Measurements from ENCODE around the gene TLK2. TPM values are rescaled to one million over a fixed set of nuclear protein-coding genes. Genes with fewer than 3 reads are reported as not detected.

Gene TLK2
- polyA plus RNA-seq, 1 donor from 2014 or later = 63.9 TPM

DNA sequence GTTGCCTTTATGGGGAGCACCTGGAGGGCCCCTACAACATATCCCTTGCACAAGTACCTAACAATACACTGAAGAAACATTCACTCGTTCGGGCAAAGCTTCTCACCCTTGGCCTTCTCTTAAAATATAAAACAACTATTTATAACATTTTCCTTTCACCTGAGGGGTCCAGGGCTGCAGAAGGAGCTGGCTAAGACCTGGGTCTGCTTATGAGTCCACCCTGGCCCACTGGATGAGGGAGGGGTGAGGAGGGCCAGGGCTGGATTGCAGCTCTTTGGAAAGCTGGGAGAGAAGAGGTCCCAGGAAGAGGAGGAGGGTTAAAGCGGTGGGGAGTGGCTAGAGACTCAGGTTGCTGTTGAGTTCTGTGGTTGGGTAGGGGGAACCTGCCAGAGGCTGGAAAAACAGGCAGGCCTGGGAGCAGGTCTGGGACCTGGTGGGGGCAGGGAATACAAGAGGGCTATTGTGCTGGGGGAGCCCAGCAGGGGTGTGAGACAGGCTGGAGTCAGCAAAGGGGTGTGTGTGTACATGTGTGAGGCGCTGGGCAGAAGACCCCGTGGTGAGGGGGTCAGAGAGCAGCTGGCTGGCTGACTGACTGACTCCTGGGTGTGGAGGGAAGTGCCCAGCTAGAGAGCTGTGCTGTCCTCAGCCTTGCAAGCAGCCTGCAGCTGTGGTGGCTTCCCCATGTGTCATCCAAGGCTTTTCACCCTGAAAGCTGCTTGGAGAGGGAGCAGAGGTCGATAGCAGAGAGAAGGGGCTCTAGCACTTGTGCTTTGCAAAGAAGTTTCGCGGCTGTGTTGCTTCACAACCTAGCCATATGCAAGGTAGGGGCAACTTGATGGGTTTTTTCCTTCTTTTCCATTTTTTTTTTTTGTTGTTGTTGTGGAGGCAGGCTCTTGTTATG, 138.6 kb downstream of the TLK2 start:
- Histone ChIP-seq H3K9me3 (ENCODE audit: low read length) (no peaks in the 10 kb centered on the region), H3F3A (ENCODE audit: insufficient read depth, low read length, poor library complexity, severe bottlenecking) (no peaks in the 10 kb centered on the region), H3K36me3 (ENCODE audit: insufficient read depth, low read length) (no peaks in the 10 kb centered on the region), H3K9ac (ENCODE audit: low read length) (no peak overlapping the region), H3K27me3 (ENCODE audit: insufficient read depth, low read depth, low read length) (no peaks in the 10 kb centered on the region), H3K27ac (ENCODE audit: low read length) (no peak overlapping the region), H2AFZ (ENCODE audit: low read depth, low read length) (no peak overlapping the region), H3K79me2 (replicated peaks; ENCODE audit: insufficient read depth, low read length) (no peaks in the 10 kb centered on the region), H4K20me1 (ENCODE audit: insufficient read depth) (no peaks in the 10 kb centered on the region), H3K9me2 (ENCODE audit: insufficient read depth, low read length) (no peaks in the 10 kb centered on the region), H3K4me2 (ENCODE audit: low read length) (no peak overlapping the region), H3K4me3 (ENCODE audit: low read length) (no peak overlapping the region)
- TF ChIP-seq, protein P1, sequence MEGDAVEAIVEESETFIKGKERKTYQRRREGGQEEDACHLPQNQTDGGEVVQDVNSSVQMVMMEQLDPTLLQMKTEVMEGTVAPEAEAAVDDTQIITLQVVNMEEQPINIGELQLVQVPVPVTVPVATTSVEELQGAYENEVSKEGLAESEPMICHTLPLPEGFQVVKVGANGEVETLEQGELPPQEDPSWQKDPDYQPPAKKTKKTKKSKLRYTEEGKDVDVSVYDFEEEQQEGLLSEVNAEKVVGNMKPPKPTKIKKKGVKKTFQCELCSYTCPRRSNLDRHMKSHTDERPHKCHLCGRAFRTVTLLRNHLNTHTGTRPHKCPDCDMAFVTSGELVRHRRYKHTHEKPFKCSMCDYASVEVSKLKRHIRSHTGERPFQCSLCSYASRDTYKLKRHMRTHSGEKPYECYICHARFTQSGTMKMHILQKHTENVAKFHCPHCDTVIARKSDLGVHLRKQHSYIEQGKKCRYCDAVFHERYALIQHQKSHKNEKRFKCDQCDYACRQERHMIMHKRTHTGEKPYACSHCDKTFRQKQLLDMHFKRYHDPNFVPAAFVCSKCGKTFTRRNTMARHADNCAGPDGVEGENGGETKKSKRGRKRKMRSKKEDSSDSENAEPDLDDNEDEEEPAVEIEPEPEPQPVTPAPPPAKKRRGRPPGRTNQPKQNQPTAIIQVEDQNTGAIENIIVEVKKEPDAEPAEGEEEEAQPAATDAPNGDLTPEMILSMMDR (IDR thresholded peaks at IDR 0.05; ENCODE audit: poor library complexity, severe bottlenecking) = no peak
- TF ChIP-seq EZH2 (IDR thresholded peaks at IDR 0.05; ENCODE audit: borderline replicate concordance, insufficient read depth, low read length, poor library complexity, severe bottlenecking) (no peak), EP300 (conservative IDR thresholded peaks at IDR 0.05; ENCODE audit: poor library complexity, severe bottlenecking) (no peak), TAF1 (IDR thresholded peaks at IDR 0.05; ENCODE audit: low read depth) (no peak), RAD21 (conservative IDR thresholded peaks at IDR 0.05) (no peak), MXI1 (conservative IDR thresholded peaks at IDR 0.05; ENCODE audit: poor library complexity, severe bottlenecking) (no peak), POLR2AphosphoS5 (IDR thresholded peaks at IDR 0.05) (no peak), SMC3 (conservative IDR thresholded peaks at IDR 0.05; ENCODE audit: poor library complexity) (no peak)
- TF ChIP-seq, protein P2, sequence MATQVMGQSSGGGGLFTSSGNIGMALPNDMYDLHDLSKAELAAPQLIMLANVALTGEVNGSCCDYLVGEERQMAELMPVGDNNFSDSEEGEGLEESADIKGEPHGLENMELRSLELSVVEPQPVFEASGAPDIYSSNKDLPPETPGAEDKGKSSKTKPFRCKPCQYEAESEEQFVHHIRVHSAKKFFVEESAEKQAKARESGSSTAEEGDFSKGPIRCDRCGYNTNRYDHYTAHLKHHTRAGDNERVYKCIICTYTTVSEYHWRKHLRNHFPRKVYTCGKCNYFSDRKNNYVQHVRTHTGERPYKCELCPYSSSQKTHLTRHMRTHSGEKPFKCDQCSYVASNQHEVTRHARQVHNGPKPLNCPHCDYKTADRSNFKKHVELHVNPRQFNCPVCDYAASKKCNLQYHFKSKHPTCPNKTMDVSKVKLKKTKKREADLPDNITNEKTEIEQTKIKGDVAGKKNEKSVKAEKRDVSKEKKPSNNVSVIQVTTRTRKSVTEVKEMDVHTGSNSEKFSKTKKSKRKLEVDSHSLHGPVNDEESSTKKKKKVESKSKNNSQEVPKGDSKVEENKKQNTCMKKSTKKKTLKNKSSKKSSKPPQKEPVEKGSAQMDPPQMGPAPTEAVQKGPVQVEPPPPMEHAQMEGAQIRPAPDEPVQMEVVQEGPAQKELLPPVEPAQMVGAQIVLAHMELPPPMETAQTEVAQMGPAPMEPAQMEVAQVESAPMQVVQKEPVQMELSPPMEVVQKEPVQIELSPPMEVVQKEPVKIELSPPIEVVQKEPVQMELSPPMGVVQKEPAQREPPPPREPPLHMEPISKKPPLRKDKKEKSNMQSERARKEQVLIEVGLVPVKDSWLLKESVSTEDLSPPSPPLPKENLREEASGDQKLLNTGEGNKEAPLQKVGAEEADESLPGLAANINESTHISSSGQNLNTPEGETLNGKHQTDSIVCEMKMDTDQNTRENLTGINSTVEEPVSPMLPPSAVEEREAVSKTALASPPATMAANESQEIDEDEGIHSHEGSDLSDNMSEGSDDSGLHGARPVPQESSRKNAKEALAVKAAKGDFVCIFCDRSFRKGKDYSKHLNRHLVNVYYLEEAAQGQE (IDR thresholded peaks at IDR 0.05; ENCODE audit: borderline replicate concordance) = no peak

DNA sequence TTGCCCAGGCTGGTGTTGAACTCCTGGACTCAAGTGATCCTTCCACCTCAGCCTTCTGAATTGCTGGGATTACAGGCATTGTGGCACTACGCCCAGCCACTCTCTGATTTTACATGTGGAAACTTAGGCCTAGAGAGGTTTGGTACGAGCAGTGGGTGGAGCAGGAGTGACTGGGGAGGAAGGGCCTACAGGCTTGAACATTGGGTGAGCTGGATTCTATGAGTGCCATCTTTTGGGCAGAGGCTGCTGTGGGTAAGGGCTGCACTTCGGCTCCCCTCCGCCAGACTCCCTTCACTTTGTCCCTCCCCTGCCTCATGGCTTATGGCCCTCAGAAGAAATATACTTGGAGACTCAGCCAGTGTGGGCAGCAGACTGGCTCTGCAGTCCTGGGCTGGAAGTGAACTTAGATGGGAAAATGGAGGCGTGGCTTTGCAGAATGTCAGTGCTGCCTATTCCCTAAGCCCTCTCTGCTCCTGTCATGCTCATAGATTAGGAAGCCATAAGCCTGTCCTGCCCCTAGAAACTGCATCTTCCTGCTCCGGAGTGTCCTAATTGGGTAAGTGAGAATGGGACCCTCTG, 139.4 kb downstream of the TLK2 start:
- no peaks in the 10 kb centered on the region for H4K20me1 ChIP-seq (ENCODE audit: insufficient read depth)
- H3K27ac ChIP-seq (ENCODE audit: low read length) = no peak overlapping the region
- no peaks in the 10 kb centered on the region for H3K79me2 ChIP-seq (replicated peaks; ENCODE audit: insufficient read depth, low read length)
- TF ChIP-seq RAD21 (conservative IDR thresholded peaks at IDR 0.05) (no peak), MXI1 (conservative IDR thresholded peaks at IDR 0.05; ENCODE audit: poor library complexity, severe bottlenecking) (no peak), POLR2AphosphoS5 (IDR thresholded peaks at IDR 0.05) (no peak), EZH2 (IDR thresholded peaks at IDR 0.05; ENCODE audit: borderline replicate concordance, insufficient read depth, low read length, poor library complexity, severe bottlenecking) (no peak), EP300 (conservative IDR thresholded peaks at IDR 0.05; ENCODE audit: poor library complexity, severe bottlenecking) (no peak), SMC3 (conservative IDR thresholded peaks at IDR 0.05; ENCODE audit: poor library complexity) (no peak), TAF1 (IDR thresholded peaks at IDR 0.05; ENCODE audit: low read depth) (no peak)
- TF ChIP-seq, protein P2 (IDR thresholded peaks at IDR 0.05; ENCODE audit: borderline replicate concordance) = no peak
- TF ChIP-seq, protein P1 (IDR thresholded peaks at IDR 0.05; ENCODE audit: poor library complexity, severe bottlenecking) = no peak
- no peak overlapping the region for H3K4me3 ChIP-seq (ENCODE audit: low read length)
- H3K9me2 ChIP-seq (ENCODE audit: insufficient read depth, low read length) = no peaks in the 10 kb centered on the region
- no peaks in the 10 kb centered on the region for H3K36me3 ChIP-seq (ENCODE audit: insufficient read depth, low read length)
- no peaks in the 10 kb centered on the region for H3K27me3 ChIP-seq (ENCODE audit: insufficient read depth, low read depth, low read length)
- no peak overlapping the region for H3K4me2 ChIP-seq (ENCODE audit: low read length)
- H3F3A ChIP-seq (ENCODE audit: insufficient read depth, low read length, poor library complexity, severe bottlenecking) = no peaks in the 10 kb centered on the region
- H3K9ac ChIP-seq (ENCODE audit: low read length) = no peak overlapping the region
- H3K9me3 ChIP-seq (ENCODE audit: low read length) = no peaks in the 10 kb centered on the region
- H2AFZ ChIP-seq (ENCODE audit: low read depth, low read length) = no peak overlapping the region

Data from neural cell (in vitro differentiated cells).